ENCODE data around the gene CHRNA4. TPM values are rescaled to one million over a fixed set of nuclear protein-coding genes. Genes with fewer than 3 reads are reported as not detected.

Gene CHRNA4
- total and polyA plus RNA-seq, 2 of the 13 experiments (the other 11 are each of a cell fraction or from before 2014, with no cell fraction given) = not detected

GRCh38 chr20:63367446-63368055 is 6.4 kb upstream of the CHRNA4 start (continued):
- TF ChIP-seq, protein P1, sequence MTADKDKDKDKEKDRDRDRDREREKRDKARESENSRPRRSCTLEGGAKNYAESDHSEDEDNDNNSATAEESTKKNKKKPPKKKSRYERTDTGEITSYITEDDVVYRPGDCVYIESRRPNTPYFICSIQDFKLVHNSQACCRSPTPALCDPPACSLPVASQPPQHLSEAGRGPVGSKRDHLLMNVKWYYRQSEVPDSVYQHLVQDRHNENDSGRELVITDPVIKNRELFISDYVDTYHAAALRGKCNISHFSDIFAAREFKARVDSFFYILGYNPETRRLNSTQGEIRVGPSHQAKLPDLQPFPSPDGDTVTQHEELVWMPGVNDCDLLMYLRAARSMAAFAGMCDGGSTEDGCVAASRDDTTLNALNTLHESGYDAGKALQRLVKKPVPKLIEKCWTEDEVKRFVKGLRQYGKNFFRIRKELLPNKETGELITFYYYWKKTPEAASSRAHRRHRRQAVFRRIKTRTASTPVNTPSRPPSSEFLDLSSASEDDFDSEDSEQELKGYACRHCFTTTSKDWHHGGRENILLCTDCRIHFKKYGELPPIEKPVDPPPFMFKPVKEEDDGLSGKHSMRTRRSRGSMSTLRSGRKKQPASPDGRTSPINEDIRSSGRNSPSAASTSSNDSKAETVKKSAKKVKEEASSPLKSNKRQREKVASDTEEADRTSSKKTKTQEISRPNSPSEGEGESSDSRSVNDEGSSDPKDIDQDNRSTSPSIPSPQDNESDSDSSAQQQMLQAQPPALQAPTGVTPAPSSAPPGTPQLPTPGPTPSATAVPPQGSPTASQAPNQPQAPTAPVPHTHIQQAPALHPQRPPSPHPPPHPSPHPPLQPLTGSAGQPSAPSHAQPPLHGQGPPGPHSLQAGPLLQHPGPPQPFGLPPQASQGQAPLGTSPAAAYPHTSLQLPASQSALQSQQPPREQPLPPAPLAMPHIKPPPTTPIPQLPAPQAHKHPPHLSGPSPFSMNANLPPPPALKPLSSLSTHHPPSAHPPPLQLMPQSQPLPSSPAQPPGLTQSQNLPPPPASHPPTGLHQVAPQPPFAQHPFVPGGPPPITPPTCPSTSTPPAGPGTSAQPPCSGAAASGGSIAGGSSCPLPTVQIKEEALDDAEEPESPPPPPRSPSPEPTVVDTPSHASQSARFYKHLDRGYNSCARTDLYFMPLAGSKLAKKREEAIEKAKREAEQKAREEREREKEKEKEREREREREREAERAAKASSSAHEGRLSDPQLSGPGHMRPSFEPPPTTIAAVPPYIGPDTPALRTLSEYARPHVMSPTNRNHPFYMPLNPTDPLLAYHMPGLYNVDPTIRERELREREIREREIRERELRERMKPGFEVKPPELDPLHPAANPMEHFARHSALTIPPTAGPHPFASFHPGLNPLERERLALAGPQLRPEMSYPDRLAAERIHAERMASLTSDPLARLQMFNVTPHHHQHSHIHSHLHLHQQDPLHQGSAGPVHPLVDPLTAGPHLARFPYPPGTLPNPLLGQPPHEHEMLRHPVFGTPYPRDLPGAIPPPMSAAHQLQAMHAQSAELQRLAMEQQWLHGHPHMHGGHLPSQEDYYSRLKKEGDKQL (CRISPR knock-in tag; IDR thresholded peaks at IDR 0.05; ENCODE audit: low read depth) = no peak
- TF ChIP-seq ZNF362 (CRISPR knock-in tag; IDR thresholded peaks at IDR 0.05; ENCODE audit: borderline replicate concordance) (no peak), ADNP (CRISPR knock-in tag; IDR thresholded peaks at IDR 0.05) (no peak), KDM2A (CRISPR knock-in tag; IDR thresholded peaks at IDR 0.05; ENCODE audit: borderline replicate concordance, low read depth) (no peak), CTCF (CRISPR knock-in tag; IDR thresholded peaks at IDR 0.05) (0 out of 2 replicates have a peak, but pooled peaks have one; percentile 12), TCF7L2 (IDR thresholded peaks at IDR 0.05; ENCODE audit: low read depth, low read length) (no peak), ZNF160 (CRISPR knock-in tag; IDR thresholded peaks at IDR 0.05) (no peak), KLF12 (CRISPR knock-in tag; IDR thresholded peaks at IDR 0.05; ENCODE audit: borderline replicate concordance) (no peak), GTF3A (CRISPR knock-in tag; conservative IDR thresholded peaks at IDR 0.05) (no peak), ZC3H4 (CRISPR knock-in tag; IDR thresholded peaks at IDR 0.05; ENCODE audit: borderline replicate concordance) (no peak), MAFG (CRISPR knock-in tag; IDR thresholded peaks at IDR 0.05) (no peak), MAFF (IDR thresholded peaks at IDR 0.05; ENCODE audit: low read depth, low read length) (no peak)
- TF ChIP-seq, protein P2, sequence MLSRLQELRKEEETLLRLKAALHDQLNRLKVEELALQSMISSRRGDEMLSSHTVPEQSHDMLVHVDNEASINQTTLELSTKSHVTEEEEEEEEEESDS (CRISPR knock-in tag; IDR thresholded peaks at IDR 0.05; ENCODE audit: borderline replicate concordance) = no peak
- TF ChIP-seq, protein P3, sequence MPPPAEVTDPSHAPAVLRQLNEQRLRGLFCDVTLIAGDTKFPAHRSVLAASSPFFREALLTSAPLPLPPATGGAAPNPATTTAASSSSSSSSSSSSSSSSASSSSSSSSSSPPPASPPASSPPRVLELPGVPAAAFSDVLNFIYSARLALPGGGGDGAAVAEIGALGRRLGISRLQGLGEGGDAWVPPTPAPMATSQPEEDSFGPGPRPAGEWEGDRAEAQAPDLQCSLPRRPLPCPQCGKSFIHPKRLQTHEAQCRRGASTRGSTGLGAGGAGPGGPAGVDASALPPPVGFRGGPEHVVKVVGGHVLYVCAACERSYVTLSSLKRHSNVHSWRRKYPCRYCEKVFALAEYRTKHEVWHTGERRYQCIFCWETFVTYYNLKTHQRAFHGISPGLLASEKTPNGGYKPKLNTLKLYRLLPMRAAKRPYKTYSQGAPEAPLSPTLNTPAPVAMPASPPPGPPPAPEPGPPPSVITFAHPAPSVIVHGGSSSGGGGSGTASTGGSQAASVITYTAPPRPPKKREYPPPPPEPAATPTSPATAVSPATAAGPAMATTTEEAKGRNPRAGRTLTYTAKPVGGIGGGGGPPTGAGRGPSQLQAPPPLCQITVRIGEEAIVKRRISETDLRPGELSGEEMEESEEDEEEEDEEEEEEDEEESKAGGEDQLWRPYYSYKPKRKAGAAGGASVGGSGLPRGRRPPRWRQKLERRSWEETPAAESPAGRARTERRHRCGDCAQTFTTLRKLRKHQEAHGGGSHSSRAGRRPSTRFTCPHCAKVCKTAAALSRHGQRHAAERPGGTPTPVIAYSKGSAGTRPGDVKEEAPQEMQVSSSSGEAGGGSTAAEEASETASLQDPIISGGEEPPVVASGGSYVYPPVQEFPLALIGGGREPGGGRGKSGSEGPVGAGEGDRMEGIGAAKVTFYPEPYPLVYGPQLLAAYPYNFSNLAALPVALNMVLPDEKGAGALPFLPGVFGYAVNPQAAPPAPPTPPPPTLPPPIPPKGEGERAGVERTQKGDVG (CRISPR knock-in tag; IDR thresholded peaks at IDR 0.05; ENCODE audit: borderline replicate concordance) = no peak
- TF ChIP-seq, protein P4, sequence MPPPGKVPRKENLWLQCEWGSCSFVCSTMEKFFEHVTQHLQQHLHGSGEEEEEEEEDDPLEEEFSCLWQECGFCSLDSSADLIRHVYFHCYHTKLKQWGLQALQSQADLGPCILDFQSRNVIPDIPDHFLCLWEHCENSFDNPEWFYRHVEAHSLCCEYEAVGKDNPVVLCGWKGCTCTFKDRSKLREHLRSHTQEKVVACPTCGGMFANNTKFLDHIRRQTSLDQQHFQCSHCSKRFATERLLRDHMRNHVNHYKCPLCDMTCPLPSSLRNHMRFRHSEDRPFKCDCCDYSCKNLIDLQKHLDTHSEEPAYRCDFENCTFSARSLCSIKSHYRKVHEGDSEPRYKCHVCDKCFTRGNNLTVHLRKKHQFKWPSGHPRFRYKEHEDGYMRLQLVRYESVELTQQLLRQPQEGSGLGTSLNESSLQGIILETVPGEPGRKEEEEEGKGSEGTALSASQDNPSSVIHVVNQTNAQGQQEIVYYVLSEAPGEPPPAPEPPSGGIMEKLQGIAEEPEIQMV (CRISPR knock-in tag; IDR thresholded peaks at IDR 0.05; ENCODE audit: low read depth) = 0 out of 2 replicates have a peak, but pooled peaks have one; percentile 30
